ENCODE results near the gene SP7. TPM values are rescaled to one million over a fixed set of nuclear protein-coding genes. Genes with fewer than 3 reads are reported as not detected.

The SP7 gene
- polyA plus RNA-seq, 2 of the 4 experiments (the other 2 are of a cell fraction), result 0.05 to 0.06 TPM

DNA sequence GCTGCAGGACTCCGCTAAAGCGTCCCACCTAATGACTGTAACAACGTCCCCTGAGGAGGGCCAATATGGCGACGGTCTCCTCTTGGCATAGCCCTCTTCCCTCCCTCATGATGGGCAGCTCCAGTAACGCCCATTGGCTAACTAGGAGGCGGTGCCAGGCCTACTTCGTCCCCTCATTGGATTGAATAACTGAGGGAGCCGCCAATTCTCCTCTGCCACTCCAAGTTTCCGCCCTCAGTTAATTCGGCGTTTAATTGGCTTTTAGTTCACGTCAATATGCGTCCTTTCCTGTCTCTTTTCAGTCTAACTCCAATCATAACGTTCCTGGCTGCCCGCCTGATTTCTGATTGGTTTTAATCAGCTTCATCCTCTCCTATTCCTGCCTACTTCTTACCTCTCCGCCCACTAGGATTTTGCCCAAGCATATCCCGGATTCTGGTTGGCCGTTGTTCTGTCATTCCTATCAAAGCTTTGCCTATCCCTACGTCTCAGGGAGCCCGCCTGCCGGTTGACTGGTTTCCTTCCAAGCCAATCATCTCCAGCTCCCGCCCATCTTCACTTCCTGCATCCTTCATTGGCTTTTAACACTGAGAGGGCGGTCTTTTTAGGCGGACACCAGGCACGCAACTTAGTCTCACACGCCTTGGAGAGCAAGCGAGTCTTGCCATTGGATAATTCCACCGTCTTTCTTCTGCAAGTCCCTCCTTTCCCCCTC is 43.4 kb upstream of the SP7 start (continued):
- TF ChIP-seq, protein P1, sequence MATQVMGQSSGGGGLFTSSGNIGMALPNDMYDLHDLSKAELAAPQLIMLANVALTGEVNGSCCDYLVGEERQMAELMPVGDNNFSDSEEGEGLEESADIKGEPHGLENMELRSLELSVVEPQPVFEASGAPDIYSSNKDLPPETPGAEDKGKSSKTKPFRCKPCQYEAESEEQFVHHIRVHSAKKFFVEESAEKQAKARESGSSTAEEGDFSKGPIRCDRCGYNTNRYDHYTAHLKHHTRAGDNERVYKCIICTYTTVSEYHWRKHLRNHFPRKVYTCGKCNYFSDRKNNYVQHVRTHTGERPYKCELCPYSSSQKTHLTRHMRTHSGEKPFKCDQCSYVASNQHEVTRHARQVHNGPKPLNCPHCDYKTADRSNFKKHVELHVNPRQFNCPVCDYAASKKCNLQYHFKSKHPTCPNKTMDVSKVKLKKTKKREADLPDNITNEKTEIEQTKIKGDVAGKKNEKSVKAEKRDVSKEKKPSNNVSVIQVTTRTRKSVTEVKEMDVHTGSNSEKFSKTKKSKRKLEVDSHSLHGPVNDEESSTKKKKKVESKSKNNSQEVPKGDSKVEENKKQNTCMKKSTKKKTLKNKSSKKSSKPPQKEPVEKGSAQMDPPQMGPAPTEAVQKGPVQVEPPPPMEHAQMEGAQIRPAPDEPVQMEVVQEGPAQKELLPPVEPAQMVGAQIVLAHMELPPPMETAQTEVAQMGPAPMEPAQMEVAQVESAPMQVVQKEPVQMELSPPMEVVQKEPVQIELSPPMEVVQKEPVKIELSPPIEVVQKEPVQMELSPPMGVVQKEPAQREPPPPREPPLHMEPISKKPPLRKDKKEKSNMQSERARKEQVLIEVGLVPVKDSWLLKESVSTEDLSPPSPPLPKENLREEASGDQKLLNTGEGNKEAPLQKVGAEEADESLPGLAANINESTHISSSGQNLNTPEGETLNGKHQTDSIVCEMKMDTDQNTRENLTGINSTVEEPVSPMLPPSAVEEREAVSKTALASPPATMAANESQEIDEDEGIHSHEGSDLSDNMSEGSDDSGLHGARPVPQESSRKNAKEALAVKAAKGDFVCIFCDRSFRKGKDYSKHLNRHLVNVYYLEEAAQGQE (IDR thresholded peaks at IDR 0.05), result no peak; the same call in 1 of the 2 replicates
- TF ChIP-seq JUN (IDR thresholded peaks at IDR 0.05), result no peak
- TF ChIP-seq RAD21 (conservative IDR thresholded peaks at IDR 0.05 in 1 of 2, IDR thresholded peaks at IDR 0.05 in 1 of 2), result no peak
- TF ChIP-seq FOXS1 (CRISPR knock-in tag; IDR thresholded peaks at IDR 0.05), result no peak
- TF ChIP-seq ELK1 (IDR thresholded peaks at IDR 0.05; ENCODE audit: low read depth, low read length), result no peak
- TF ChIP-seq SMC3 (IDR thresholded peaks at IDR 0.05), result no peak
- peak; percentile 81 for TF ChIP-seq RFX5 (IDR thresholded peaks at IDR 0.05)
- TF ChIP-seq, protein P2, sequence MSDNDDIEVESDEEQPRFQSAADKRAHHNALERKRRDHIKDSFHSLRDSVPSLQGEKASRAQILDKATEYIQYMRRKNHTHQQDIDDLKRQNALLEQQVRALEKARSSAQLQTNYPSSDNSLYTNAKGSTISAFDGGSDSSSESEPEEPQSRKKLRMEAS (IDR thresholded peaks at IDR 0.05), result peak; percentile 63

DNA sequence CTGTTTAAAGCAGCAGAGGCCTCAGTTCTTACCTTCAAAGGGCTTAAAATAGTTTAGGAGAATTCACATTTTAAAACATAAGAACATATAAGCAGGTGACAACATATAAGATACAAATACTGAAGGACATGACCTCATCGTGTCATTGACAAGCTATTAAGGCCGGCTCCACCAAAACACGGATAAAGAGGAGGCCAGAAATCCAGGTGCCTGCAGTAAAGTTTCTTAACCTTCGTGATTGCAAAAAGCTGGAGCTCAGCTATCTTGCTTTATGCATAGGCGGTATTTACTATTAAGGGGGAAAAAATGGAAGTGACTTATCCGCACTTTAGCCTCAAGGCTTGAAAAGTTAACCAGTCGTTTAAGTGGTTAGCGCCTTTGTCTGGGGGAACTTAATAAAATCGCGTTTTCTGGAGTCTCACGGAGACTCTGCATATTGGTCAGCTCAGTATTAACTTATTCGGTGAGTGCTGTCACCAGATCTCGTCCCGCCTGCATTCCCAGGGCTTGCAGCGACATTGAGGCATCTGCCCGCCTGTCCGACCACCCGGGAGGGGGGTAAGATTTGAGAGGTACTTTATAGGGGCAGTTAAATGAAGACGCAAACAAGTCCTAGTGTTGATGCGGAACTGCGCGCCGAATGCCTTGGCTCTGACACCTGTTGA is 42.7 kb upstream of the SP7 start:
- FAIRE-seq (no peak), ATAC-seq (0 out of 6 replicates have a peak, but pooled peaks of 1 of the 2 experiments have one; percentile 0), DNase-seq (ENCODE audit: low read depth in 1 of 2, low spot score in 1 of 2) (peak in 1 of 2 experiments; percentile 41)
- peak overlapping the region; percentile 89 for H3K4me2 ChIP-seq
- CTCF ChIA-PET, result interaction anchor here (0.6 to 12.7 kb wide), 9 partner anchors 12 to 54 kb away, joined by 3 to 199 read pairs (median 4); partner anchors contain the start of gene AMHR2
- H3K27ac ChIP-seq, result peak overlapping the region; percentile 95
- no peak for TF ChIP-seq MAZ (IDR thresholded peaks at IDR 0.05; ENCODE audit: borderline replicate concordance, low read depth, low read length)
- no peak for TF ChIP-seq MAFK (IDR thresholded peaks at IDR 0.05; ENCODE audit: partially characterized antibody)
- no peak for TF ChIP-seq RNF2 (IDR thresholded peaks at IDR 0.05; ENCODE audit: borderline replicate concordance, low read depth)
- TF ChIP-seq ZNF302 (CRISPR knock-in tag; IDR thresholded peaks at IDR 0.05), result 0 out of 2 replicates have a peak, but pooled peaks have one; percentile 54
- TF ChIP-seq, protein P3, sequence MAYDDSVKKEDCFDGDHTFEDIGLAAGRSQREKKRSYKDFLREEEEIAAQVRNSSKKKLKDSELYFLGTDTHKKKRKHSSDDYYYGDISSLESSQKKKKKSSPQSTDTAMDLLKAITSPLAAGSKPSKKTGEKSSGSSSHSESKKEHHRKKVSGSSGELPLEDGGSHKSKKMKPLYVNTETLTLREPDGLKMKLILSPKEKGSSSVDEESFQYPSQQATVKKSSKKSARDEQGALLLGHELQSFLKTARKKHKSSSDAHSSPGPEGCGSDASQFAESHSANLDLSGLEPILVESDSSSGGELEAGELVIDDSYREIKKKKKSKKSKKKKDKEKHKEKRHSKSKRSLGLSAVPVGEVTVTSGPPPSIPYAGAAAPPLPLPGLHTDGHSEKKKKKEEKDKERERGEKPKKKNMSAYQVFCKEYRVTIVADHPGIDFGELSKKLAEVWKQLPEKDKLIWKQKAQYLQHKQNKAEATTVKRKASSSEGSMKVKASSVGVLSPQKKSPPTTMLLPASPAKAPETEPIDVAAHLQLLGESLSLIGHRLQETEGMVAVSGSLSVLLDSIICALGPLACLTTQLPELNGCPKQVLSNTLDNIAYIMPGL (CRISPR knock-in tag; IDR thresholded peaks at IDR 0.05; ENCODE audit: borderline replicate concordance), result 0 out of 2 replicates have a peak, but pooled peaks have one; percentile 33
- peak; percentile 77 to 84; a peak in 3 of 5 replicates for TF ChIP-seq JUN (IDR thresholded peaks at IDR 0.05)
- TF ChIP-seq, protein P4, sequence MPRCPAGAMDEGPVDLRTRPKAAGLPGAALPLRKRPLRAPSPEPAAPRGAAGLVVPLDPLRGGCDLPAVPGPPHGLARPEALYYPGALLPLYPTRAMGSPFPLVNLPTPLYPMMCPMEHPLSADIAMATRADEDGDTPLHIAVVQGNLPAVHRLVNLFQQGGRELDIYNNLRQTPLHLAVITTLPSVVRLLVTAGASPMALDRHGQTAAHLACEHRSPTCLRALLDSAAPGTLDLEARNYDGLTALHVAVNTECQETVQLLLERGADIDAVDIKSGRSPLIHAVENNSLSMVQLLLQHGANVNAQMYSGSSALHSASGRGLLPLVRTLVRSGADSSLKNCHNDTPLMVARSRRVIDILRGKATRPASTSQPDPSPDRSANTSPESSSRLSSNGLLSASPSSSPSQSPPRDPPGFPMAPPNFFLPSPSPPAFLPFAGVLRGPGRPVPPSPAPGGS (IDR thresholded peaks at IDR 0.05), result peak; percentile 60; the same call in 1 of the 3 replicates
- peak; percentile 76; the same call in 1 of the 2 replicates for TF ChIP-seq PHF8 (IDR thresholded peaks at IDR 0.05; ENCODE audit: borderline replicate concordance, low read depth)
- H3K4me3 ChIP-seq, result peak overlapping the region; percentile 48
- POLR2A ChIA-PET, result interaction anchor here (0.8 to 2.1 kb wide), 16 partner anchors 10 to 198 kb away, joined by 3 to 22 read pairs (median 5); partner anchors contain the start of genes AAAS, CSAD, PRR13 and TARBP2
- H3K4me1 ChIP-seq, result peaks cover 31% of the 10 kb centered on the region
- H3K9me3 ChIP-seq, result no peaks in the 10 kb centered on the region
- 20% methylated on average over 23 of the region's 23 CpGs for WGBS (ENCODE audit: missing lambda C conversion rate)
